ENCODE data around the gene LPIN3. TPM values are rescaled to one million over a fixed set of nuclear protein-coding genes. Genes with fewer than 3 reads are reported as not detected.

Gene LPIN3
- total and polyA plus RNA-seq, 2 of the 8 experiments (the other 6 are each of a cell fraction or from before 2014, with no cell fraction given): 3.7 to 3.9 TPM

- no peak for TF ChIP-seq CHD7 (IDR thresholded peaks at IDR 0.05; ENCODE audit: insufficient replicate concordance, low read length)
- no peak for TF ChIP-seq CREB1 (IDR thresholded peaks at IDR 0.05)
- no peak for TF ChIP-seq SUZ12 (IDR thresholded peaks at IDR 0.05; ENCODE audit: low read length)
- TF ChIP-seq SIN3A (conservative IDR thresholded peaks at IDR 0.05 in 1 of 2, IDR thresholded peaks at IDR 0.05 in 1 of 2; ENCODE audit: low read depth in 1 of 2, low read length in 2 of 2): no peak
- no peak for TF ChIP-seq YY1 (IDR thresholded peaks at IDR 0.05; ENCODE audit: low read depth, low read length)
- no peak for TF ChIP-seq ATF2 (IDR thresholded peaks at IDR 0.05; ENCODE audit: low read length)
- TF ChIP-seq RNF2 (IDR thresholded peaks at IDR 0.05; ENCODE audit: borderline replicate concordance, low read depth, low read length, missing control alignments, poor library complexity, severe bottlenecking): no peak
- TF ChIP-seq SIX5 (IDR thresholded peaks at IDR 0.05; ENCODE audit: low read depth, low read length): no peak
- no peak for TF ChIP-seq EGR1 (IDR thresholded peaks at IDR 0.05; ENCODE audit: borderline replicate concordance, low read depth, low read length)
- TF ChIP-seq CBX8 (IDR thresholded peaks at IDR 0.05; ENCODE audit: borderline replicate concordance, low read depth, low read length): no peak
Observed at GRCh38 chr20:41377275-41377674, 36.7 kb downstream of the LPIN3 start (continued).

Measured in H1 (cell line).